Liver (tissue), 3 donors: ENCODE data around the gene IER5.

Experiments used
- ATF3 ChIP-seq: IDR thresholded peaks from 2 replicates; pipeline ENCODE4 v1.6.1; 2016; ENCODE audit warnings: antibody characterized with exemption
- CTCF ChIP-seq: fragments of 150-350 bp; IDR thresholded peaks from 2 replicates; pipeline ENCODE4 v1.5.1; 2017; ENCODE audit warnings: improper control_type of control experiment, low read depth, low read length; ENCODE audit not compliant: missing input control
- FOXA1 ChIP-seq: IDR thresholded peaks from 2 replicates; pipeline ENCODE4 v1.6.1; 2016; ENCODE audit warnings: antibody characterized with exemption
- MAX ChIP-seq: IDR thresholded peaks from 2 replicates; pipeline ENCODE4 v1.6.1; 2016; ENCODE audit warnings: antibody characterized with exemption
- RAD21 ChIP-seq, 2 donors: IDR thresholded peaks; 2 replicates each; pipeline ENCODE4 v1.6.1; 2016; ENCODE audit warnings: antibody characterized with exemption in 2 of 2, mild to moderate bottlenecking in 2 of 2
- RXRA ChIP-seq, 2 donors: IDR thresholded peaks; 2 replicates each; pipeline ENCODE4 v1.6.1; 2017 to 2018; ENCODE audit warnings: antibody characterized with exemption in 2 of 2, mild to moderate bottlenecking in 1 of 2
- SP1 ChIP-seq: IDR thresholded peaks from 2 replicates; pipeline ENCODE4 v1.6.1; 2018; ENCODE audit warnings: antibody characterized with exemption, mild to moderate bottlenecking
- ZBTB33 ChIP-seq: IDR thresholded peaks from 2 replicates; pipeline ENCODE4 v1.6.1; 2016; ENCODE audit warnings: antibody characterized with exemption
- TF ChIP-seq, protein P1 (sequence below): IDR thresholded peaks from 2 replicates; pipeline ENCODE4 v1.6.1; 2016; ENCODE audit warnings: antibody characterized with exemption, mild to moderate bottlenecking
- donor health status: healthy.
- donor health status: healthy.

GRCh38 chr1:181122222-181122621 is 33.7 kb downstream of the IER5 start:
- no peak for TF ChIP-seq ATF3
- no peak for TF ChIP-seq CTCF
- no peak for TF ChIP-seq SP1
- TF ChIP-seq, protein P1, sequence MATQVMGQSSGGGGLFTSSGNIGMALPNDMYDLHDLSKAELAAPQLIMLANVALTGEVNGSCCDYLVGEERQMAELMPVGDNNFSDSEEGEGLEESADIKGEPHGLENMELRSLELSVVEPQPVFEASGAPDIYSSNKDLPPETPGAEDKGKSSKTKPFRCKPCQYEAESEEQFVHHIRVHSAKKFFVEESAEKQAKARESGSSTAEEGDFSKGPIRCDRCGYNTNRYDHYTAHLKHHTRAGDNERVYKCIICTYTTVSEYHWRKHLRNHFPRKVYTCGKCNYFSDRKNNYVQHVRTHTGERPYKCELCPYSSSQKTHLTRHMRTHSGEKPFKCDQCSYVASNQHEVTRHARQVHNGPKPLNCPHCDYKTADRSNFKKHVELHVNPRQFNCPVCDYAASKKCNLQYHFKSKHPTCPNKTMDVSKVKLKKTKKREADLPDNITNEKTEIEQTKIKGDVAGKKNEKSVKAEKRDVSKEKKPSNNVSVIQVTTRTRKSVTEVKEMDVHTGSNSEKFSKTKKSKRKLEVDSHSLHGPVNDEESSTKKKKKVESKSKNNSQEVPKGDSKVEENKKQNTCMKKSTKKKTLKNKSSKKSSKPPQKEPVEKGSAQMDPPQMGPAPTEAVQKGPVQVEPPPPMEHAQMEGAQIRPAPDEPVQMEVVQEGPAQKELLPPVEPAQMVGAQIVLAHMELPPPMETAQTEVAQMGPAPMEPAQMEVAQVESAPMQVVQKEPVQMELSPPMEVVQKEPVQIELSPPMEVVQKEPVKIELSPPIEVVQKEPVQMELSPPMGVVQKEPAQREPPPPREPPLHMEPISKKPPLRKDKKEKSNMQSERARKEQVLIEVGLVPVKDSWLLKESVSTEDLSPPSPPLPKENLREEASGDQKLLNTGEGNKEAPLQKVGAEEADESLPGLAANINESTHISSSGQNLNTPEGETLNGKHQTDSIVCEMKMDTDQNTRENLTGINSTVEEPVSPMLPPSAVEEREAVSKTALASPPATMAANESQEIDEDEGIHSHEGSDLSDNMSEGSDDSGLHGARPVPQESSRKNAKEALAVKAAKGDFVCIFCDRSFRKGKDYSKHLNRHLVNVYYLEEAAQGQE = no peak
- TF ChIP-seq ZBTB33 = no peak
- TF ChIP-seq RAD21 (IDR thresholded peaks at IDR 0.05) = no peak
- no peak for TF ChIP-seq MAX
- no peak for TF ChIP-seq FOXA1
- no peak for TF ChIP-seq RXRA (IDR thresholded peaks at IDR 0.05)
